ENCODE data around the gene BIRC6.

DNA sequence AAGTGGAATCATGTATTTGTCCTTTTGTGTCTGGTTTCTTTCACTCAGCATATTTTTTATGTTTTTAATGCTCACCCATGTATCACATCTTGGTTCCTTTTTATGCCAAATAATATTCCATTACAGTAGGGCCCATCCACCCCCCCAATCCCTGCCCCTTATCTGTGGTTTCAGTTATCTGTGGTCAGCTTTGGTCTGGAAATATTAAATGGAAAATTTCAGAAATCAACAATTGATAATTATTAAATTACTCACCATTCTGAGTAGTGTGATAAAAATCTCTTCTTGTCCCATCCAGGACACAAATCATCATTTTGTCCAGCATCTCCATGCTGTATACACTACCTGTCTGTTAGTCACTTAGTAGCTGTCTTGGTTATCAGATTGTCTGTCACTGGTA lies 66.7 kb downstream of the BIRC6 start:
- TF ChIP-seq POLR2A (IDR thresholded peaks at IDR 0.05; ENCODE audit: low read length), result no peak
- TF ChIP-seq HOXB13 (CRISPR knock-in tag; IDR thresholded peaks at IDR 0.05; ENCODE audit: low read depth), result no peak
- no peak for TF ChIP-seq CTCF (IDR thresholded peaks at IDR 0.05)
- TF ChIP-seq TP53 (CRISPR knock-in tag; IDR thresholded peaks at IDR 0.05), result no peak
- TF ChIP-seq HMGXB4 (CRISPR knock-in tag; IDR thresholded peaks at IDR 0.05; ENCODE audit: borderline replicate concordance), result no peak
- TF ChIP-seq CEBPB (IDR thresholded peaks at IDR 0.05), result no peak
- no peak for TF ChIP-seq HOXA7 (CRISPR knock-in tag; IDR thresholded peaks at IDR 0.05)
- TF ChIP-seq ESRRA (IDR thresholded peaks at IDR 0.05; ENCODE audit: borderline replicate concordance, low read length), result no peak
